GM18909 (cell line): ENCODE results near the gene IGSF8.

ENCODE experiments used
- ATAC-seq: cut with Tn5 transposase; IDR thresholded peaks from one replicate; pipeline ENCODE4 v1.9.1; 2021; ENCODE audit warnings: mild to moderate bottlenecking; ENCODE audit not compliant: unreplicated experiment, poor library complexity

Gene IGSF8

DNA sequence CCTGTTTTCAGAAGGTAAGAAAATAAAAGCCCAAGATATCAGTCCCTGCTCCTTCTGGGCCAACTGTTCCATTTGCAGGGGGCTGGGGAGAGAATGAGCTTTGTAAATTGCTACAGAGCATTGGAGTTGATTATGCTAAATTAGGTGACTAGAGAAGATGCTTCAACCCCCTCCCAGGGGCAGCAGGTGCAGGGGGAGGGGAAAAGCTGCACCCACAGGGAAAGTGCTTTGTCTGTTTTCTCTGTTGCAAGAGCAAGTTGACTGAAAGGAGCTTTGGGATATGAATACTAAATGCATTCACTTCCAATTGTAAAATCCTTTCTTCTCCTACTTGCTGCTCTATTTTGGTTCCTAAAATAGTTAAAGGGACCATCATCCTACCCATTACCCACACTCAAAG is 50.1 kb downstream of the IGSF8 start:
- ATAC-seq = no peak

DNA sequence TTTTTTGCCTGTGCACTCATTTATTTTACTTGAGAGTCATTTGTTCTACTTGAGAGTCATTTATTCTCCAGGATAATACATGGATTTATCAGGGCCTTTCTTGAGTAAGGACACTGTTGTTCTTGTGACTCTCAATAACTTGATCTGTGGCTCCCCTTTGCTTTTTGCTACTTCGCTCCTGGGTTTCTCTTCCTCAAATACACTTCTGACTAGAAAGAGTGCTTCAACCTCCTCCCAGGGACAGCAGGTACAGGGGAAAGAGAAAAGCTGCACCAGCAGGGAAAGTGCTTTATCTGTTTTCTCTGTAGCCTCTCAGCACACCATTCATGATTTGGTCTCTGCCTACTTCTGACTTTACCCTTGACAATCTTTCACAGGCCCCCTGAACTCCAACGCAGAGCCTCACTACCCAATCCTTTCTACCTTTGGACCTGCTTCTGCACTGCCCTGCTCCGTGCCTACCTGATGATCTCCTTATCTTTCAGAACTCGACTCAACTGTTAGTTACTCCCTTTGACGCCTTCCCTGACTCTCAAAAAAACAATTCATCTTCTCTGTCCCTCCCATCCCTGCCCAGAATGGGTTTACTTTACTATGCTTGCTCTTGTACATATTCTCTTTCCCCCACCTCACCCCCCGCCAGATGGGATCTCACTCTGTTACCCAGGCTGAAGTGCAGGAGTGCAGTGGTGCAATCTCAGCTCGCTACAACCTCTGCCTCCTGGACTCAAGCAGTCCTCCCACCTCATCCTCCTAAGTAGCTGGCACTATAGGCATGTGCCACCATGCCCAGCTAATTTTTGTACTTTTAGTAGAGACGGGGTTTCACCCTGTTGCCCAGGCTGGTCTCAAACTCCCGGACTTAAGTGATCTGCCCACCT is 51.1 kb downstream of the IGSF8 start:
- ATAC-seq = peak; percentile 37

GRCh38 chr1:160046494-160047110 is 51.8 kb downstream of the IGSF8 start:
- peak; percentile 68 for ATAC-seq

- no peak for ATAC-seq
Measured at GRCh38 chr1:160045653-160046052, 52.8 kb downstream of the IGSF8 start.

DNA sequence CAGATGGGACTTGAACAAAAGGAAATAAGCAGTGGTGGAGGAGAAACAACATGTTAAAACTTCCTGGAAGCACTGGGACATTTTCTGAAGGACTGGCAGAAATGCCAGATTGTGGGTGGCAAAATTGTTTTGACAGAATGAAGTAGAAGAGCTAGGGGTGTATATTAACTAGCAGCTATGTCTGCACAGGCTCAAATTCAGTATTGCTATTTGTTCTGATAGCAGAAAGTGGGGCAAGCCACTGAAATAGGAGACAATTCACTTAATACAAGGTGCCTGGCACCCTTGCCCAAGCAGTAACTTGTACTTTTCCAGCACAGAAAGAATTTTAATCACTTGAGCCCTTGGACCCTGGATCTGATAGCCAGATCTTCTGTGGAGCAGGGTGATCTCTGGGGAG is 54.9 kb downstream of the IGSF8 start:
- no peak for ATAC-seq
